ENCODE results near the gene SCAP. TPM values are rescaled to one million over a fixed set of nuclear protein-coding genes. Genes with fewer than 3 reads are reported as not detected.

Gene SCAP
- total and polyA plus RNA-seq, 2 of the 13 experiments (the other 11 are each of a cell fraction or from before 2014, with no cell fraction given) = 40.4 to 53.3 TPM

- TF ChIP-seq FLYWCH1 (CRISPR knock-in tag; IDR thresholded peaks at IDR 0.05) = no peak
- no peak for TF ChIP-seq SIX1 (CRISPR knock-in tag; IDR thresholded peaks at IDR 0.05; ENCODE audit: borderline replicate concordance)
- peak; percentile 95 for TF ChIP-seq THAP11 (CRISPR knock-in tag; IDR thresholded peaks at IDR 0.05)
- no peak for TF ChIP-seq NBN (conservative IDR thresholded peaks at IDR 0.05)
- TF ChIP-seq RARG (CRISPR knock-in tag; IDR thresholded peaks at IDR 0.05; ENCODE audit: low read depth) = no peak
- TF ChIP-seq RAD51 (IDR thresholded peaks at IDR 0.05; ENCODE audit: borderline replicate concordance) = no peak
- TF ChIP-seq ZBTB40 (IDR thresholded peaks at IDR 0.05) = no peak
- TF ChIP-seq ZBTB40 (CRISPR knock-in tag; IDR thresholded peaks at IDR 0.05) = peak; percentile 49; the same call in 1 of the 2 replicates
- peak; percentile 82; the same call in 1 of the 2 replicates for TF ChIP-seq TOPORS (CRISPR knock-in tag; IDR thresholded peaks at IDR 0.05)
- no peak; the same call in 1 of the 2 replicates for TF ChIP-seq ZNF816 (CRISPR knock-in tag; IDR thresholded peaks at IDR 0.05; ENCODE audit: borderline replicate concordance)
- TF ChIP-seq SAP130 (CRISPR knock-in tag; IDR thresholded peaks at IDR 0.05; ENCODE audit: low read depth) = peak; percentile 93
- 0 out of 2 replicates have a peak, but pooled peaks have one; percentile 19 for TF ChIP-seq CREB1 (IDR thresholded peaks at IDR 0.05)
- no peak for TF ChIP-seq CREB1 (CRISPR knock-in tag; IDR thresholded peaks at IDR 0.05)
- 0 out of 2 replicates have a peak, but pooled peaks have one; percentile 12 for TF ChIP-seq ZNF740 (CRISPR knock-in tag; IDR thresholded peaks at IDR 0.05)
- TF ChIP-seq PRDM10 (CRISPR knock-in tag; IDR thresholded peaks at IDR 0.05; ENCODE audit: low read depth) = no peak
- no peak for TF ChIP-seq XBP1 (CRISPR knock-in tag; IDR thresholded peaks at IDR 0.05)
- peak; percentile 85 for TF ChIP-seq SALL2 (CRISPR knock-in tag; IDR thresholded peaks at IDR 0.05)
- no peak for TF ChIP-seq FOXK2 (IDR thresholded peaks at IDR 0.05)
- TF ChIP-seq ZNF557 (CRISPR knock-in tag; IDR thresholded peaks at IDR 0.05) = no peak
Observed at GRCh38 chr3:47475570-47476329, at the start of gene SCAP (continued).

All from HepG2 (cell line).